ENCODE data around the gene MRPS22.
"Not testable (repeated sequence)": the region's sequence is repeated elsewhere in the genome, so short reads cannot be mapped to it uniquely, and the experiment has no call there.

MRPS22 gene

GRCh38 chr3:139329364-139329850, 14.4 kb upstream of the MRPS22 start:
- H3K36me3 ChIP-seq (ENCODE audit: insufficient read depth, low read length): no peaks in the 10 kb centered on the region
- H3K4me1 ChIP-seq (ENCODE audit: insufficient read depth, low read length): no peaks in the 10 kb centered on the region
- H3K4me3 ChIP-seq (ENCODE audit: low read length): peak overlapping the region; percentile 33
- H3K27me3 ChIP-seq (ENCODE audit: insufficient read depth, low read length): peaks cover 23% of the 10 kb centered on the region
- H2AFZ ChIP-seq (ENCODE audit: low read depth, low read length): peak overlapping the region; percentile 11
- H3K9me3 ChIP-seq (ENCODE audit: low read length): no peaks in the 10 kb centered on the region

- no peaks in the 10 kb centered on the region for H3K9me3 ChIP-seq (ENCODE audit: low read length)
- no peak overlapping the region for H2AFZ ChIP-seq (ENCODE audit: low read depth, low read length)
- H3K27me3 ChIP-seq (ENCODE audit: insufficient read depth, low read length): peaks cover 15% of the 10 kb centered on the region
- H3K36me3 ChIP-seq (ENCODE audit: insufficient read depth, low read length): no peaks in the 10 kb centered on the region
- H3K4me1 ChIP-seq (ENCODE audit: insufficient read depth, low read length): no peaks in the 10 kb centered on the region
- H3K4me3 ChIP-seq (ENCODE audit: low read length): no peak overlapping the region
Observed at GRCh38 chr3:139332092-139332491, 11.7 kb upstream of the MRPS22 start.

- not testable (repeated sequence) for H3K36me3 ChIP-seq (ENCODE audit: insufficient read depth, low read length); H3K9me3 ChIP-seq (ENCODE audit: low read length); H3K4me3 ChIP-seq (ENCODE audit: low read length); H3K4me1 ChIP-seq (ENCODE audit: insufficient read depth, low read length); H3K27me3 ChIP-seq (ENCODE audit: insufficient read depth, low read length); H2AFZ ChIP-seq (ENCODE audit: low read depth, low read length)
Observed at GRCh38 chr3:139334675-139335074, 9.1 kb upstream of the MRPS22 start.

- no peaks in the 10 kb centered on the region for H3K36me3 ChIP-seq (ENCODE audit: insufficient read depth, low read length)
- no peaks in the 10 kb centered on the region for H3K9me3 ChIP-seq (ENCODE audit: low read length)
- no peak overlapping the region for H3K4me3 ChIP-seq (ENCODE audit: low read length)
- H2AFZ ChIP-seq (ENCODE audit: low read depth, low read length): no peak overlapping the region
- H3K4me1 ChIP-seq (ENCODE audit: insufficient read depth, low read length): no peaks in the 10 kb centered on the region
- peaks cover 11% of the 10 kb centered on the region for H3K27me3 ChIP-seq (ENCODE audit: insufficient read depth, low read length)
Observed at GRCh38 chr3:139338405-139338804, 5.4 kb upstream of the MRPS22 start.

- Histone ChIP-seq H3K9me3 (ENCODE audit: low read length) (no peaks in the 10 kb centered on the region), H3K27me3 (ENCODE audit: insufficient read depth, low read length) (peaks cover 11% of the 10 kb centered on the region)
Observed at GRCh38 chr3:139339219-139339906, 4.5 kb upstream of the MRPS22 start.

DNA sequence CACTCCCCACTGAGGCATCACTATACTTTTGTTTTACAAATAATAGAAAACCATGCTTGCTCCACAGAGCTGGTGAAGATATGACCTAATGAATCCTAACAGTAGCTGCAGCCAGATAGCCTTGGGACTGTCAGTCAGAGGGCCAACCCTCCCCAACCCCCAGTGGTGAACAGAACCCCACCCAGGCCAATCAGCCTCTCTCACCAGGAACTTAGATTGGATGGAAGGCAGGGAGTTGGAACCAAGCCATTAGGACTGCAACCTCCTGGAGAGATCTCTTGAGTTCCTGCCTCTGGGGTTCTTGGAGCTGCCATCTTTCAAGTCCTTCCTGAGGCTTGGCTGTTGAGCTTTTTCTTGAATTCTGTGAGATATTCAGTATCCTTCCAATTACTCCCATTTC, 3.0 kb upstream of the MRPS22 start:
- H3K9me3 ChIP-seq (ENCODE audit: low read length): no peaks in the 10 kb centered on the region
- H3K36me3 ChIP-seq (ENCODE audit: insufficient read depth, low read length): no peaks in the 10 kb centered on the region
- no peak overlapping the region for H3K4me3 ChIP-seq (ENCODE audit: low read length)
- H3K27me3 ChIP-seq (ENCODE audit: insufficient read depth, low read length): peaks cover 11% of the 10 kb centered on the region
- peaks cover 9% of the 10 kb centered on the region for H3K4me1 ChIP-seq (ENCODE audit: insufficient read depth, low read length)
- no peak overlapping the region for H2AFZ ChIP-seq (ENCODE audit: low read depth, low read length)

More at GRCh38 chr3:139339219-139339906, 4.5 kb upstream of the MRPS22 start:
- H2AFZ ChIP-seq (ENCODE audit: low read depth, low read length): no peak overlapping the region
- no peak overlapping the region for H3K4me3 ChIP-seq (ENCODE audit: low read length)
- H3K36me3 ChIP-seq (ENCODE audit: insufficient read depth, low read length): no peaks in the 10 kb centered on the region
- peaks cover under 1% of the 10 kb centered on the region for H3K4me1 ChIP-seq (ENCODE audit: insufficient read depth, low read length)

DNA sequence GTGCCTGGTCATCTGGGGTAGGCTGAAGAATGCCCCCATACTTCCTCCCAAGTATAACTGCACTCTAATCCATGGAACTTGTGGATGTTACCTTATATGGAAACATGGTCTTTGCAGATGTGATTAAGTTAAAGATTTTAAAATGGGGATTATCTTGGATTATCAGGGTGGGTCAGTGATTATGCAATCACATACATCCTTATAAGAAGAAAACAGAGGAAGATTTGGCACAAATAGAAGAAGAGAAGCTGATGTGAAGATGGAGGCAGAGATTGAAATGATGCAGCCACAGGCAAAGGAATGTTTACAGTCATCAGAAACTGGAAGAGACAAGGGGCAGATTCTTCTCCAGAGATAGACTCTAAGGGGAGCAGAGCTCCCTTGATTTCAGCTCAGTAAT, 1.8 kb upstream of the MRPS22 start:
- peaks cover 5% of the 10 kb centered on the region for H3K36me3 ChIP-seq (ENCODE audit: insufficient read depth, low read length)
- peaks cover 11% of the 10 kb centered on the region for H3K27me3 ChIP-seq (ENCODE audit: insufficient read depth, low read length)
- no peaks in the 10 kb centered on the region for H3K9me3 ChIP-seq (ENCODE audit: low read length)
- H3K4me3 ChIP-seq (ENCODE audit: low read length): no peak overlapping the region
- no peak overlapping the region for H2AFZ ChIP-seq (ENCODE audit: low read depth, low read length)
- H3K4me1 ChIP-seq (ENCODE audit: insufficient read depth, low read length): peaks cover 9% of the 10 kb centered on the region

DNA sequence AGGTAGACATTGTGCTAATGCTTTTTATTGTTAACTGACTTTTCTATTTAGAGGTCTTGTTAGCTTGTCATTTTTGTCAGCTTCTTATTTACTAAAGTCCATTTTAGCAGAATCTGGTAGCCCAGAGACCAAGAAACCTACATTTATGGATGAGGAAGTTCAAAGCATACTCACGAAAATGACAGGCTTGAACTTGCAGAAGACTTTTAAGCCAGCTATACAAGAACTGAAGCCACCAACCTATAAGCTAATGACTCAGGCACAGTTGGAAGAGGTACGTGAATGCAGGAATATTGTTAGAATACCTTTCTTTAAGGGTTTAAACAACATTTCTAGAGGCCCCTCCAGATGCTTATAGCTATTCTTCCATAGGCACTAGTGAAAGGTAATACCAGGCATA, 3.0 kb downstream of the MRPS22 start:
- H3K36me3 ChIP-seq (ENCODE audit: insufficient read depth, low read length): peaks cover 39% of the 10 kb centered on the region
- peaks cover 9% of the 10 kb centered on the region for H3K4me1 ChIP-seq (ENCODE audit: insufficient read depth, low read length)
- no peak overlapping the region for H2AFZ ChIP-seq (ENCODE audit: low read depth, low read length)
- no peak overlapping the region for H3K4me3 ChIP-seq (ENCODE audit: low read length)
- peaks cover 4% of the 10 kb centered on the region for H3K27me3 ChIP-seq (ENCODE audit: insufficient read depth, low read length)
- no peaks in the 10 kb centered on the region for H3K9me3 ChIP-seq (ENCODE audit: low read length)

GRCh38 chr3:139353920-139354556, 10.2 kb downstream of the MRPS22 start:
- Histone ChIP-seq H3K36me3 (ENCODE audit: insufficient read depth, low read length) (peaks cover 86% of the 10 kb centered on the region), H3K9me3 (ENCODE audit: low read length) (no peaks in the 10 kb centered on the region), H3K27me3 (ENCODE audit: insufficient read depth, low read length) (no peaks in the 10 kb centered on the region), H3K4me1 (ENCODE audit: insufficient read depth, low read length) (peaks cover 6% of the 10 kb centered on the region), H3K4me3 (ENCODE audit: low read length) (no peak overlapping the region), H2AFZ (ENCODE audit: low read depth, low read length) (no peak overlapping the region)

DNA sequence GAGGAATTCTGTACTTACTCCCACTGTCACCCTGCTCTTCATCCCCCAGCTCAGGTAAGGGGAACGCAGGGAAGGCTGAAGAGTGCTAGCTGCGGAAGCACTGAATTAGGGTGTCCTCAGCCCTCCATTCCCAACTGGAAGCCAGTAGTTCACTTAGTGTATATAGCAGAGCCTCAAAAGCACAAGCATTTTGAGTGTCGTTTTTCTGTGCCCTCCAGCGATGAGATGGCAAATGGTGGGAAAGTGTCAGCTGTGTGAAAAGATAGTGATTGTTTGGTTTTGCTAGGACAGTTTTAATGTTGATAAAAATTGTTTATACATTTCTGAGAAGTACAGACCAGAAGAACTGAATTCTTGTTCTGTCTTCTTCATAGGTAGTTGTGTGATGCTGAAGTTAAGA, 10.8 kb downstream of the MRPS22 start:
- Histone ChIP-seq H3K4me3 (ENCODE audit: low read length) (no peak overlapping the region), H2AFZ (ENCODE audit: low read depth, low read length) (no peak overlapping the region), H3K4me1 (ENCODE audit: insufficient read depth, low read length) (peaks cover 12% of the 10 kb centered on the region), H3K36me3 (ENCODE audit: insufficient read depth, low read length) (peaks cover 85% of the 10 kb centered on the region), H3K9me3 (ENCODE audit: low read length) (no peaks in the 10 kb centered on the region), H3K27me3 (ENCODE audit: insufficient read depth, low read length) (no peaks in the 10 kb centered on the region)

DNA sequence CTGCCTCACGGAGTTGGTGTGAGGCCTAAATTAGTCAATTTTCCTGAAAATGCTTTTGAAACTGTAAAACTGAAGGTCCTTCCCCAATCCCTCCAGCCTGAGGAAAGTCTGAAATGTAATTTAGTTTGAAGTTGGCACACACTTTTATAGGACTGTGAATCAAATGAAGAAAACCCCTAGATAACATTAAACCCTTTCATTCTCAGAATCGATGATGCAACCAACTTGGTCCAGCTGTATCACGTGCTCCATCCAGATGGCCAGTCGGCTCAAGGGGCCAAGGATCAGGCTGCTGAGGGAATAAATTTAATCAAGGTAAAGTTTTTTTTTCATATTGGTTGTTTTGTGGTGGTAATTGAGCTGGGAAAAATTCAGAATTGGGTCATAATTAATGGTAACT, 11.7 kb downstream of the MRPS22 start:
- no peaks in the 10 kb centered on the region for H3K27me3 ChIP-seq (ENCODE audit: insufficient read depth, low read length)
- no peaks in the 10 kb centered on the region for H3K9me3 ChIP-seq (ENCODE audit: low read length)
- H3K36me3 ChIP-seq (ENCODE audit: insufficient read depth, low read length): peaks cover 87% of the 10 kb centered on the region
- H2AFZ ChIP-seq (ENCODE audit: low read depth, low read length): no peak overlapping the region
- H3K4me1 ChIP-seq (ENCODE audit: insufficient read depth, low read length): peaks cover 14% of the 10 kb centered on the region
- H3K4me3 ChIP-seq (ENCODE audit: low read length): no peak overlapping the region

DNA sequence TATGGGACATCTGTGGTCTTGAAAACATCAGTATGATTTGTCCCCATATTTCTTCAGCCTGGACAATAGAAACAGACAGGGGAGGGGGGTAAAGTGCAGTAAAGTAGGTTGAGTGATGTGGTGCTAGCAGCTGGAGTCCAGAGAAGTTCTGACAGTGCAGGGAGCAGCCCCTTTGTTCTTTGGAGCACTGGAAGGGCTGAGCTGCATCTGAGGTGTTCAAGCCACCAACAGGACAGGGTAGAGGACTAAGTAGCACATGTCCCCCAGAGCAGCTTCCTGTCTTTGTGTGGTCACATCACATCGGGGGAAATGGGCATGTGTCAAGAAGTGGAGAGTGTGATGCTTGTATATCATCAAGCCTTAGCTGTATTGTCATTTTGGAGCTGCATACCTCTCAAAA, 12.1 kb downstream of the MRPS22 start:
- Histone ChIP-seq H3K36me3 (ENCODE audit: insufficient read depth, low read length) (peaks cover 87% of the 10 kb centered on the region), H3K27me3 (ENCODE audit: insufficient read depth, low read length) (no peaks in the 10 kb centered on the region), H3K9me3 (ENCODE audit: low read length) (no peaks in the 10 kb centered on the region), H3K4me3 (ENCODE audit: low read length) (no peak overlapping the region), H2AFZ (ENCODE audit: low read depth, low read length) (no peak overlapping the region), H3K4me1 (ENCODE audit: insufficient read depth, low read length) (peaks cover 14% of the 10 kb centered on the region)

DNA sequence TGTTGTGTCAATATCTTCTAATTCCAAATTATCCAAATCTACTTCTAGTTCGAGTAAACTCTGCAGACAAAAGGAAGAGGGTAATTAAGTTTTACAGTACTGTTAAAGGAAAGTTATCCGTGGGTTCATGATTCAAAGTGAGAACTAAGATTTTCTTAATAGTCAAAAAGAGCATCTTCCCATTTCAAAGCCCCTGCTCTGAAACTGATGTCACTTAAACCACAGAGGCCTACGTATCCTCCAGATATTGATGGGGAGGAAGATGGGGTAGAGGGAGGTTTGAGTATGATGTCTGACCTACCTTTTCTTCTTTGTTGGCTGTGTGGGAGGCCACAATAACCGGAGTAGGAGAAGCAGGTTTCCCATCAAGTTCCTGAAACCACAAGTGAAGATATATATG, 14.1 kb downstream of the MRPS22 start:
- Histone ChIP-seq H3K27me3 (ENCODE audit: insufficient read depth, low read length) (no peaks in the 10 kb centered on the region), H3K4me1 (ENCODE audit: insufficient read depth, low read length) (peaks cover 14% of the 10 kb centered on the region), H3K36me3 (ENCODE audit: insufficient read depth, low read length) (peaks cover 88% of the 10 kb centered on the region), H2AFZ (ENCODE audit: low read depth, low read length) (no peak overlapping the region), H3K9me3 (ENCODE audit: low read length) (no peaks in the 10 kb centered on the region), H3K4me3 (ENCODE audit: low read length) (no peak overlapping the region)

All from neuron (in vitro differentiated cells).